ENCODE measurements around the gene IMPG2. TPM values are rescaled to one million over a fixed set of nuclear protein-coding genes. Genes with fewer than 3 reads are reported as not detected.

The IMPG2 gene
- total RNA-seq, 1 experiment from 2014 or later: under 0.01 TPM

DNA sequence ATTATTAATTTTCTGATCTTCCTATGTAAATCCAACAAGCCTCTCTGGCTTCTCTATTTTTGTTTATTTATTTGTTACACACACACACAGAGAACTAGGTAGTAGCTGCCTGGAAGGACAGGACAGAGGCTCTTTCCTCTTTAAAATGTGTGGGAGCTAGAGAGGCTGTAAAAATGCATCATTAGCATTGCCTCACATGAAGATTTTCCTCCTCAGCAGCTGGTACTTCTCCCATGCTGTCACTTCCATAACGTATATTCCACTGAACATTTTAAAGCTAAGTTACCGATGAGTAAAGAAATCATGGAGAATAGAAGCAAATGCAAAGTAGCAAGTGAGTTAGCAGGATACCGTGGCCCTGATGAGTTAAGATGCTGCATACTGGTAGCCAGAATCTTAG, 63.9 kb downstream of the IMPG2 start:
- DNase-seq: no peak

DNA sequence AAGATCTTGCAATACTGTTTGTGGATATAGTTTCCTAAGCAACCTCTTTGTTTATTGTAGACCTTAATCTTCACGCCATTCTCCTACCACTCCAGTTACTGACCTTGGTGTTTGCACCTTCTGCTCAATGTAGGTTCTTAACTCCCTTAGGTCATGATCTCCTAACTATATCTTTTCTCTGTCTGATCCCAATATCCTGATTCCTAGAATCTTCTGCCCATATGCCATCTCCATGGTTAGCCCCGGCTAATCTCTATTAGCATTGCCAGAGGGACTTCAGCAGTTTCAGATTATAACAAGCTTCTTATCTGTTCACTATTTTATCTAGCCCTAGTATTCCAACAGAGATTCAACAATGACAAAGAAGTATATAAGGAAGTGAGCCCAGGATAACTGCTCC, 64.9 kb downstream of the IMPG2 start:
- Histone ChIP-seq H3K36me3 (no peaks in the 10 kb centered on the region), H3K9me3 (no peaks in the 10 kb centered on the region; the same call in 1 of the 2 replicates), H3K27me3 (no peaks in the 10 kb centered on the region), H3K4me3 (no peak overlapping the region)
- DNase-seq: no peak

More for the DNA sequence above, 63.9 kb downstream of the IMPG2 start:
- Histone ChIP-seq H3K36me3 (no peaks in the 10 kb centered on the region), H3K4me3 (no peak overlapping the region), H3K27me3 (no peaks in the 10 kb centered on the region), H3K9me3 (no peaks in the 10 kb centered on the region; the same call in 1 of the 2 replicates)

DNA sequence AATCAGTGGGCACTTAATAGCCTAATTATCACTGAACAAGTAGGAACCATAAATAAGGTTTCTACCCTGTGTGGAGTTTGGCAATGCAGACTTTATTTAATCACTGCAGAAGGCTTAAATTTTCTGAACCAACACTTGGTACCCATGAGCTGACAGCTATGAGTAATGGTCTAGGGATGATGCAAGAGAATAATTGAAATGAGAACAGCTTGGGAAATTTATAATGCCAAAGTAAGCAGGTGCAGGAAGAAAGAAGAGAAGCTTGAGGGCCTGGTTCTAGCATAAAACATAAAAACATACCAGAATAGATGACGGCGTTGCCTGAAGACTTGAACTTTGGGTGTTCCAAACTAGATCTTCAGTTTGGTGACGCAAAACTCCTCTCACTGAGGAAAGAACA, 67.0 kb downstream of the IMPG2 start:
- DNase-seq: no peak
- no peak overlapping the region for H3K4me3 ChIP-seq
- no peaks in the 10 kb centered on the region for H3K36me3 ChIP-seq

GRCh38 chr3:101252945-101253344, 67.4 kb downstream of the IMPG2 start:
- Histone ChIP-seq H3K27me3 (no peaks in the 10 kb centered on the region), H3K9me3 (no peaks in the 10 kb centered on the region; the same call in 1 of the 2 replicates), H3K4me3 (no peak overlapping the region), H3K36me3 (no peaks in the 10 kb centered on the region)
- DNase-seq: no peak

More for the DNA sequence above, 67.0 kb downstream of the IMPG2 start:
- Histone ChIP-seq H3K9me3 (no peaks in the 10 kb centered on the region; the same call in 1 of the 2 replicates), H3K27me3 (no peaks in the 10 kb centered on the region)

- DNase-seq: no peak
- H3K27me3 ChIP-seq: no peaks in the 10 kb centered on the region
- no peaks in the 10 kb centered on the region; the same call in 1 of the 2 replicates for H3K9me3 ChIP-seq
- H3K4me3 ChIP-seq: no peak overlapping the region
- no peaks in the 10 kb centered on the region for H3K36me3 ChIP-seq
Observed at GRCh38 chr3:101252307-101252706, 68.1 kb downstream of the IMPG2 start.

GRCh38 chr3:101251441-101251840, 68.9 kb downstream of the IMPG2 start:
- no peak for DNase-seq
- no peaks in the 10 kb centered on the region; the same call in 1 of the 2 replicates for H3K9me3 ChIP-seq
- H3K27me3 ChIP-seq: no peaks in the 10 kb centered on the region
- no peaks in the 10 kb centered on the region for H3K36me3 ChIP-seq
- no peak overlapping the region for H3K4me3 ChIP-seq

GRCh38 chr3:101249522-101249921, 70.9 kb downstream of the IMPG2 start:
- DNase-seq: no peak
- H3K27me3 ChIP-seq: no peaks in the 10 kb centered on the region
- H3K36me3 ChIP-seq: no peaks in the 10 kb centered on the region
- no peaks in the 10 kb centered on the region; the same call in 1 of the 2 replicates for H3K9me3 ChIP-seq
- no peak overlapping the region for H3K4me3 ChIP-seq

DNA sequence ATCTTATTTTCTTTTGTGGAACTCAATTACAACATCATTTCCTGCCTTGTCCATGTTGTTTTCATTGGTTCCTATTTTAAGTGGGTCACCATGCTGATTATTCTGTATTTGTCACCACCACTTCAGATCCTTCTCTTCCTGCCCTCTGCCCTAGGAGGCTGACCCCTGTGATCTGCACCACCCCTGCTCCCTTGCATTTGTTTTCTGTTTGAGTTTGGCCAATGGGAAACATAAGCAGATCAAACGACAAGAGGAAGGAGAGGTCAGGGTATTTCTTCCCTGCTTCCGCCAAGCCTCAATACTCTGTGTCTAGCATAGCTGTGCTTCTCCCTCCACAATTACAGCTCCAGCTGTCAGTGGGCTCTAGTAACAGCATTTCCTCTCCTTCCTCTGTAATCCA, 71.6 kb downstream of the IMPG2 start:
- Histone ChIP-seq H3K36me3 (no peaks in the 10 kb centered on the region), H3K9me3 (no peaks in the 10 kb centered on the region; the same call in 1 of the 2 replicates), H3K27me3 (no peaks in the 10 kb centered on the region), H3K4me3 (no peak overlapping the region)
- no peak for DNase-seq

- no peak for DNase-seq
- H3K27me3 ChIP-seq: no peaks in the 10 kb centered on the region
Observed at GRCh38 chr3:101244212-101244575, 76.2 kb downstream of the IMPG2 start.

GRCh38 chr3:101243285-101244211, 76.8 kb downstream of the IMPG2 start:
- Histone ChIP-seq H3K9me3 (no peaks in the 10 kb centered on the region), H3K27me3 (no peaks in the 10 kb centered on the region), H3K36me3 (no peaks in the 10 kb centered on the region), H3K4me3 (no peak overlapping the region)
- no peak for DNase-seq

More at GRCh38 chr3:101244212-101244575, 76.2 kb downstream of the IMPG2 start:
- H3K36me3 ChIP-seq: no peaks in the 10 kb centered on the region
- no peaks in the 10 kb centered on the region for H3K9me3 ChIP-seq
- no peak overlapping the region for H3K4me3 ChIP-seq

DNA sequence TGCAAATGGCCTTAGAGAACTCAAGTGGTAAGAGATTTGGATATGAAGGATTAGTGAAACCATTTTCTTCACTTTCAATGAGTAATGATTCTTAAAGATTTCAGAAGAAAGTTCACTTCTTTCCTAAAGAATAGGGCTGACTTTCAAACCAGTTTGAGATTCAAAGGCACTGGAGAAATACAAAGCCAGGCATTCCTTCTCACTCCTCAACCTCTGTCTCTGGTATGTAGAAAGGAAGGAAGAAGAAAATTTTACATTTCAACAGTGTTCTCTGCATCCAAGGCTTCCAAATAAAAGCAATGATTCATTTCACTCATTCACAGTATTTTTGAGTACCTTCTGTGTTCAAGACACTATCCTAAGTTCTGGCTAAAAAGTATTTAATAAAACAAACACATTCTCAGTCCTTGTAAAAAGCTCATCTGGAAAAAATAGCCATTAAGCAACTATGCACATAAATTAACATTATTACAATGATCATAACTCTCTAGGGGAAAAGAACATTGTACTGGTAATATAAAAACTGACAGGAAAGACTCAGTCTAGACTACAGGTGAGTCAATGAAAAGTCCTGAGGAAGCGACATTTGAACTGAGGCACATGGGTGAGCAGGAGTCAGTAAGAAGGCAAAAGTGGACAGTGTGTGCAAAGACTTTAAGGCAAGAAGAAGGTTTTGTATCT, 79.5 kb downstream of the IMPG2 start:
- Histone ChIP-seq H3K36me3 (no peaks in the 10 kb centered on the region), H3K27me3 (no peaks in the 10 kb centered on the region), H3K4me3 (no peak overlapping the region), H3K9me3 (no peaks in the 10 kb centered on the region)
- DNase-seq: no peak

DNA sequence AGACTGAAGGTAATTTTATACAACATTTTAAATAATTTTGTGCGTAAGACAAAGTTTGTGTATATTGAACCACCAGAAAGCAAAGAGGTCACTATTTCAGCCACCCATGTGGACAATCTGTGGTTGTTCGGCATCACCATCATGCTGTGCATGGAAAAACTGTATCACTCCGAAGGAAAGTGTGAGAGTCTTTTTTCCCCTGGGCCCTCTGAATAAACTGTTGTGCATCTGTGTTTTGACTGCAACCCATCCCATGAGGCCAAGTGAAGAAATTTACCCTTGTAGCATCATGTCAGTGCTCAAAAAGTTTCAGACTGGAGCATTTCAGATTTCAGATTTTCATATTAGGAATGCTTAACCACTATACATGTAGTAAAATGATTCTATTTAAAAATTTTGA, 85.3 kb downstream of the IMPG2 start:
- Histone ChIP-seq H3K4me3 (no peak overlapping the region), H3K27me3 (no peaks in the 10 kb centered on the region), H3K36me3 (no peaks in the 10 kb centered on the region), H3K9me3 (no peaks in the 10 kb centered on the region)
- DNase-seq: no peak

DNA sequence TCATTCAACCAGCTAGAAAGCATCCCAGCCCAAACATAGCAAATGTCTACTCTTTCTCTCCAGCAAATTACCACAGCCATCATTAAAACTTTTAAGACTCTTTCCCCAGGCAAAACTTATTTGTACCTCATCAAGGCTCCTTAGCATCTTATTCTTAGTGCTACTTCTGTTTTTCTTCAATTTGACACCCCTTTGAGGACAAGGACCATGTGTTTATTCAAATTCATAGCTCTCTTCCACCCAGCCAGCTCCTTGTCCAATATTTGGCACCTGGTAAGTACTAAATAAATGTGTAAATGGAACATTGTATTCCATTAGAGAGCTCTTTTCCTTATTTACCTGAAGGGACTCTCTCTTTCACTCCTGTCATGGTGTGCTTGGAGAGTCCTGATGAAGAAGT, 89.8 kb downstream of the IMPG2 start:
- Histone ChIP-seq H3K9me3 (no peaks in the 10 kb centered on the region), H3K36me3 (no peaks in the 10 kb centered on the region), H3K4me3 (no peak overlapping the region), H3K27me3 (no peaks in the 10 kb centered on the region)
- DNase-seq: no peak

DNA sequence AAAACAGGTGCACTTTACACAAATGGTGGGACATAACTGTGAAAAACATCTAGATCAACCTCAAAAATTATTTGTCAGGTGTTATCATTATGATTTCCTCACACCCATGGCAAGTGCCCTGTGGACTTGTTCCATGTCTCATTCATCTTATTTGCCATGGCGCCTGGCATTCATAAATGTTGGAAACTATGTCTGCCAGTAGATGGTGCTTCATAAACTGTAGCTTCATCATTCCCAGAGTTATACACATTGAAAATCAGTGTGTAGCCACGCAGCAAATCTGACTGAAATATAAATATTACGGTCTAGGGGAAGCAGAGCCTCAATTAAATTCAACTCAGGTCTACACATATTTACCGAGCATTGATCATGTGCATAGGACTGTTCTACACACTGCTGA, 90.7 kb downstream of the IMPG2 start:
- DNase-seq: no peak
- no peaks in the 10 kb centered on the region for H3K27me3 ChIP-seq
- no peak overlapping the region for H3K4me3 ChIP-seq
- no peaks in the 10 kb centered on the region for H3K9me3 ChIP-seq
- no peaks in the 10 kb centered on the region for H3K36me3 ChIP-seq

GRCh38 chr3:101228441-101228840, 91.9 kb downstream of the IMPG2 start:
- no peaks in the 10 kb centered on the region for H3K36me3 ChIP-seq
- DNase-seq: no peak
- no peaks in the 10 kb centered on the region for H3K9me3 ChIP-seq
- no peaks in the 10 kb centered on the region for H3K27me3 ChIP-seq
- H3K4me3 ChIP-seq: no peak overlapping the region

GRCh38 chr3:101224739-101225138, 95.6 kb downstream of the IMPG2 start:
- no peak for DNase-seq
- no peaks in the 10 kb centered on the region for H3K36me3 ChIP-seq
- no peak overlapping the region for H3K4me3 ChIP-seq
- 0 out of 2 replicates have a peak, but pooled peaks cover 2% of the 10 kb centered on the region for H3K9me3 ChIP-seq
- no peaks in the 10 kb centered on the region for H3K27me3 ChIP-seq

- H3K4me3 ChIP-seq: no peak overlapping the region
- H3K9me3 ChIP-seq: 0 out of 2 replicates have a peak, but pooled peaks cover 2% of the 10 kb centered on the region
- no peak for DNase-seq
- H3K27me3 ChIP-seq: no peaks in the 10 kb centered on the region
- H3K36me3 ChIP-seq: no peaks in the 10 kb centered on the region
Observed at GRCh38 chr3:101223016-101223415, 97.4 kb downstream of the IMPG2 start.
